Measurements from ENCODE around the gene SHOC1. TPM values are rescaled to one million over a fixed set of nuclear protein-coding genes. Genes with fewer than 3 reads are reported as not detected.

The SHOC1 gene
- total and polyA plus RNA-seq, 10 donors: 0.07 TPM; not detected in 9

DNA sequence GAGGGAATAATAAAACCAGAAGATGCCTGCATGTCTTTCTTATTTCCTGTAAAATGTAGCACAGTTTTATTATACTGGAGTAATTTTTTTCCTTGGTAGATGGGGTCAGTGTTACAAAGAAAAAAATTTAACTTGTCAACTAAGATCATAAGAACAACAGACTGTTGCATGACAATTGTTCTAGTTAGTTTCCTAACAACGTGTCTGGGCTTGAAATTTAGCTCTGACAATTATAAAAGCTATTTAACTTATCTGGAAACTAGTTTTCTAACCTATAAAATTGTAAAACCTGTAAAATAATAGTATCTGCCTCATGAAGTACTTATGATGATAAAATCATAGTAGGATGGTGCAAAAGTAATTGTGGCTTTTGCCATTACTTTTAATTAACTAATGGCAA is 4.9 kb downstream of the SHOC1 start:
- no peak overlapping the region for H3K27ac ChIP-seq
- DNase-seq: no peak
- H3K9me3 ChIP-seq: peaks cover 0 to 14% (median 10%) of the 10 kb centered on the region in 8 donors
- TF ChIP-seq POLR2AphosphoS5 (IDR thresholded peaks at IDR 0.05) (no peak), POLR2A (IDR thresholded peaks at IDR 0.05) (no peak)
- TF ChIP-seq, protein P1, sequence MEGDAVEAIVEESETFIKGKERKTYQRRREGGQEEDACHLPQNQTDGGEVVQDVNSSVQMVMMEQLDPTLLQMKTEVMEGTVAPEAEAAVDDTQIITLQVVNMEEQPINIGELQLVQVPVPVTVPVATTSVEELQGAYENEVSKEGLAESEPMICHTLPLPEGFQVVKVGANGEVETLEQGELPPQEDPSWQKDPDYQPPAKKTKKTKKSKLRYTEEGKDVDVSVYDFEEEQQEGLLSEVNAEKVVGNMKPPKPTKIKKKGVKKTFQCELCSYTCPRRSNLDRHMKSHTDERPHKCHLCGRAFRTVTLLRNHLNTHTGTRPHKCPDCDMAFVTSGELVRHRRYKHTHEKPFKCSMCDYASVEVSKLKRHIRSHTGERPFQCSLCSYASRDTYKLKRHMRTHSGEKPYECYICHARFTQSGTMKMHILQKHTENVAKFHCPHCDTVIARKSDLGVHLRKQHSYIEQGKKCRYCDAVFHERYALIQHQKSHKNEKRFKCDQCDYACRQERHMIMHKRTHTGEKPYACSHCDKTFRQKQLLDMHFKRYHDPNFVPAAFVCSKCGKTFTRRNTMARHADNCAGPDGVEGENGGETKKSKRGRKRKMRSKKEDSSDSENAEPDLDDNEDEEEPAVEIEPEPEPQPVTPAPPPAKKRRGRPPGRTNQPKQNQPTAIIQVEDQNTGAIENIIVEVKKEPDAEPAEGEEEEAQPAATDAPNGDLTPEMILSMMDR (IDR thresholded peaks at IDR 0.05 in 8 of 11, conservative IDR thresholded peaks at IDR 0.05 in 3 of 11): no peak
- H3K36me3 ChIP-seq: peaks cover 0 to 2% (median 0%) of the 10 kb centered on the region in 6 donors
- H3K4me3 ChIP-seq: no peak overlapping the region
- intact Hi-C loops (cut with DNase I; ENCODE audit: low total_unique reads): no loop called here
- WGBS, 5 donors: 88 to 98% (median 90%) methylated on average over 1 of the region's 1 CpG
- H3K4me1 ChIP-seq: no peaks in the 10 kb centered on the region
- H3K27me3 ChIP-seq (replicated peaks in 1 of 7): no peaks in the 10 kb centered on the region

DNA sequence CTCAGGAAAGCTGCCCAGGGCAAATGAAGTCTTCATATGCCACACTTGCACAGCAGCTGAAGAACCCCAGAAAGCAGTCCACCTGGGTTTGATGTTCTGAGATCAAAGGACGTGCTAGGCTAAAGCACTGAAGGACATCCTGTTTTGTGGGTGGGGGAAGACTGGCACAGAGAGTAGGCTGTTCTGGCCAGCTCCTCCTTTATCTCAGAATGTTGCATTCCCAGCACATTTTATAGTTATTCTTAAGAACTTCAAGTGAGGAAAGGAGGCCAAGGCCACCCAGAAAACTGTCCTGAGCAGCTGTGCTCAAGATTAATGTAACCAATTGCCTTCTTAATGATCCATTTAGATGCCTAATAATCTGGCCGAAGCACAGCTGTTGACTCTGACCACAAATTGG is 10.9 kb downstream of the SHOC1 start:
- Histone ChIP-seq H3K27me3 (replicated peaks in 1 of 7) (no peaks in the 10 kb centered on the region), H3K9me3 (peaks cover 0 to 14% (median 10%) of the 10 kb centered on the region in 8 donors), H3K36me3 (no peaks in the 10 kb centered on the region), H3K27ac (no peak overlapping the region), H3K4me1 (peaks cover 0 to 7% (median 0%) of the 10 kb centered on the region in 6 donors), H3K4me3 (no peak overlapping the region)
- no peak for DNase-seq
- WGBS, 5 donors: 54 to 74% (median 63%) methylated on average over 2 of the region's 2 CpGs
- intact Hi-C loops (cut with DNase I; ENCODE audit: low total_unique reads): no loop called here
- TF ChIP-seq POLR2AphosphoS5 (IDR thresholded peaks at IDR 0.05) (no peak), POLR2A (IDR thresholded peaks at IDR 0.05) (no peak)
- TF ChIP-seq, protein P1 (IDR thresholded peaks at IDR 0.05 in 8 of 11, conservative IDR thresholded peaks at IDR 0.05 in 3 of 11): no peak

DNA sequence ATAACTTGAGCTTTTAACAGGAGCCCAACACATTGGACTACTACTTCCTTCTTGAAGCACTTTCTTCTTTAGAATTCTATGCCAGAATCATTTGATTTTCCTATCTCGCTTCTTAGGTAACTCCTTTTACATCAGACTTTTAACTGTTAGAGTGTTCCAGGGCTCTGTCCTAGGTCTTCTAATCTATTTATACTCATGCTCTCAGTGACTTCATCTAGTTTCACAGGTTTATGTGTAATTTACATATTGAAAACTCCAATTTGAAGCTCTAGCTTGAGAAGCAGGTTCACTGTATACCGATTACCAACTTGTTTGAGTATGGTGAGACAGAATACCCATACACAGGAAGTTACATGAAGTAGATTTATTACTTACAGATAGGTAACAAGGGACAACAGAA is 11.3 kb downstream of the SHOC1 start:
- 82 to 97% (median 89%) methylated on average over 2 of the region's 2 CpGs for WGBS, 5 donors
- Histone ChIP-seq H3K27ac (no peak overlapping the region), H3K27me3 (replicated peaks in 1 of 7) (no peaks in the 10 kb centered on the region), H3K9me3 (peaks cover 0 to 14% (median 10%) of the 10 kb centered on the region in 8 donors), H3K4me1 (peaks cover 0 to 7% (median 0%) of the 10 kb centered on the region in 6 donors), H3K36me3 (no peaks in the 10 kb centered on the region), H3K4me3 (no peak overlapping the region)
- intact Hi-C loops (cut with DNase I; ENCODE audit: low total_unique reads): no loop called here
- TF ChIP-seq POLR2A (IDR thresholded peaks at IDR 0.05): no peak
- TF ChIP-seq POLR2AphosphoS5 (IDR thresholded peaks at IDR 0.05): no peak
- TF ChIP-seq, protein P1 (IDR thresholded peaks at IDR 0.05 in 8 of 11, conservative IDR thresholded peaks at IDR 0.05 in 3 of 11): no peak
- no peak for DNase-seq

DNA sequence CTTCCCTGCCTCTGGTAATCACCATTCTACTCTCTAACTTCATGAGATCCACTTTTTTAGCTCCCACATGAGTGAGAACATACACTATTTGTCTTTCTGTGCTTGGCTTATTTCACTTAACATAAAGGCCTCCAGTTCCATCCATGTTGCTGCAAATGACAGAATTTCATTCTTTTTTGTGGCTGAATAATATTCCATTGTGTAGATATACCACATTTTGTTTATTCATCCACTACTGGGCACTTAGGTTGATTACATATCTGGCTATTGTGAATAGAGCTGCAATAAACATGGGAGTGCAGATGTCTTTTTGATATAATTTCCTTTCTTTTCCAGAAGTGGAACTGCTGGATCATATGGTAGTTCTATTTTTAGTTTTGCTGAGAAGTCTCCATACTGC is 28.7 kb downstream of the SHOC1 start:
- Histone ChIP-seq H3K27me3 (replicated peaks in 1 of 7) (no peaks in the 10 kb centered on the region), H3K9me3 (peaks cover 0 to 23% (median 18%) of the 10 kb centered on the region in 8 donors), H3K4me3 (no peak overlapping the region), H3K4me1 (peaks cover 0 to 2% (median 0%) of the 10 kb centered on the region in 6 donors), H3K36me3 (no peaks in the 10 kb centered on the region), H3K27ac (no peak overlapping the region)
- no peak for DNase-seq
- intact Hi-C loops (cut with DNase I; ENCODE audit: low total_unique reads): no loop called here
- TF ChIP-seq POLR2A (IDR thresholded peaks at IDR 0.05): no peak
- TF ChIP-seq POLR2AphosphoS5 (IDR thresholded peaks at IDR 0.05): no peak
- TF ChIP-seq, protein P1 (IDR thresholded peaks at IDR 0.05 in 8 of 11, conservative IDR thresholded peaks at IDR 0.05 in 3 of 11): no peak

Measured in spleen (tissue), 11 donors.